Stimulated activated CD4-positive, alpha-beta T cell treated with anti-CD3 and anti-CD28 coated beads, TNF-alpha, amount 100 ng/mL, for 24 hours (primary cell): Measurements from ENCODE around the gene RUFY3.
"Not testable (repeated sequence)": the region's sequence is repeated elsewhere in the genome, so short reads cannot be mapped to it uniquely, and the experiment has no call there.

ENCODE experiments used
- DNase-seq, 3 experiments: peaks; one replicate each; pipeline ENCODE4 v3.0.0-alpha.2; 2020; ENCODE audit warnings: low read depth in 3 of 3

Gene RUFY3

GRCh38 chr4:70706044-70706461 lies 15.7 kb upstream of the RUFY3 start:
- no peak for DNase-seq

- no peak for DNase-seq
These were observed 15.2 kb upstream of the RUFY3 start for GRCh38 chr4:70706516-70706915.

GRCh38 chr4:70709611-70710205 lies 12.1 kb upstream of the RUFY3 start:
- DNase-seq = no peak

GRCh38 chr4:70711599-70711998 lies 10.2 kb upstream of the RUFY3 start:
- no peak for DNase-seq

GRCh38 chr4:70712150-70712549 lies 9.6 kb upstream of the RUFY3 start:
- DNase-seq = no peak

- no peak for DNase-seq
These were observed 8.9 kb upstream of the RUFY3 start for GRCh38 chr4:70712604-70713452.

GRCh38 chr4:70713453-70714078 lies 8.2 kb upstream of the RUFY3 start:
- no peak for DNase-seq

- DNase-seq = no peak
These were observed 7.5 kb upstream of the RUFY3 start for GRCh38 chr4:70714079-70714887.

- DNase-seq = no peak
These were observed 6.7 kb upstream of the RUFY3 start for GRCh38 chr4:70715097-70715496.

- no peak for DNase-seq
These were observed 2.8 kb upstream of the RUFY3 start for GRCh38 chr4:70718811-70719604.

GRCh38 chr4:70722199-70722791 lies 531 bp downstream of the RUFY3 start:
- peak in 1 of 3 experiments; percentile 32 for DNase-seq

GRCh38 chr4:70724463-70724862 lies 2.7 kb downstream of the RUFY3 start:
- no peak for DNase-seq

- DNase-seq = no peak
These were observed 3.9 kb downstream of the RUFY3 start for GRCh38 chr4:70725633-70726032.

- not testable (repeated sequence) for DNase-seq
These were observed 4.8 kb downstream of the RUFY3 start for GRCh38 chr4:70726515-70726914.

GRCh38 chr4:70728091-70728490 lies 6.3 kb downstream of the RUFY3 start:
- DNase-seq = no peak

- DNase-seq = not testable (repeated sequence)
These were observed 11.1 kb downstream of the RUFY3 start for GRCh38 chr4:70732878-70733277.

- DNase-seq = peak in 1 of 3 experiments; percentile 15
These were observed 12.6 kb downstream of the RUFY3 start for GRCh38 chr4:70734168-70734954.

- DNase-seq = no peak
These were observed 13.2 kb downstream of the RUFY3 start for GRCh38 chr4:70734971-70735370.

GRCh38 chr4:70735915-70736314 lies 14.2 kb downstream of the RUFY3 start:
- peak in 1 of 3 experiments; percentile 14 for DNase-seq

GRCh38 chr4:70737006-70737405 lies 15.2 kb downstream of the RUFY3 start:
- no peak for DNase-seq
